IPS DF 4.7 (cell line): ENCODE results near the gene FUT8.

ENCODE experiments used
- DNase-seq: peaks from one replicate; pipeline ENCODE4 v3.0.0-alpha.2; 2013; ENCODE audit warnings: low spot score; ENCODE audit errors: extremely low read depth

The FUT8 gene

GRCh38 chr14:65491274-65491673, 78.7 kb downstream of the FUT8 start:
- DNase-seq, result no peak

- DNase-seq, result no peak
These were observed 79.7 kb downstream of the FUT8 start for GRCh38 chr14:65492266-65492665.

- DNase-seq, result no peak
These were observed 82.7 kb downstream of the FUT8 start for GRCh38 chr14:65495196-65495595.

- DNase-seq, result no peak
These were observed 83.9 kb downstream of the FUT8 start for GRCh38 chr14:65496178-65496993.

- DNase-seq, result no peak
These were observed 86.6 kb downstream of the FUT8 start for GRCh38 chr14:65499138-65499537.

- DNase-seq, result no peak
These were observed 87.5 kb downstream of the FUT8 start for GRCh38 chr14:65500075-65500474.

GRCh38 chr14:65501328-65501727, 88.8 kb downstream of the FUT8 start:
- DNase-seq, result no peak

GRCh38 chr14:65502676-65503124, 90.2 kb downstream of the FUT8 start:
- DNase-seq, result no peak

GRCh38 chr14:65503771-65504170, 91.2 kb downstream of the FUT8 start:
- DNase-seq, result no peak

GRCh38 chr14:65506801-65507200, 94.3 kb downstream of the FUT8 start:
- no peak for DNase-seq

- no peak for DNase-seq
These were observed 97.3 kb downstream of the FUT8 start for GRCh38 chr14:65509842-65510241.

- no peak for DNase-seq
These were observed 101.1 kb downstream of the FUT8 start for GRCh38 chr14:65513671-65514070.

- no peak for DNase-seq
These were observed 105.4 kb downstream of the FUT8 start for GRCh38 chr14:65517635-65518542.

GRCh38 chr14:65528069-65528468, 115.5 kb downstream of the FUT8 start:
- DNase-seq, result no peak

GRCh38 chr14:65531148-65531547, 118.6 kb downstream of the FUT8 start:
- no peak for DNase-seq

- DNase-seq, result no peak
These were observed 121.3 kb downstream of the FUT8 start for GRCh38 chr14:65533736-65534404.

GRCh38 chr14:65536781-65537423, 124.4 kb downstream of the FUT8 start:
- no peak for DNase-seq

GRCh38 chr14:65548878-65549277, 136.3 kb downstream of the FUT8 start:
- no peak for DNase-seq

- no peak for DNase-seq
These were observed 136.9 kb downstream of the FUT8 start for GRCh38 chr14:65549429-65549828.

- DNase-seq, result no peak
These were observed 138.5 kb downstream of the FUT8 start for GRCh38 chr14:65550779-65551643.
